B cell (primary cell): ENCODE results near the gene PROC. TPM values are rescaled to one million over a fixed set of nuclear protein-coding genes. Genes with fewer than 3 reads are reported as not detected.

Experiments
- ATAC-seq: fragments of 200-7000 bp; cut with Tn5 transposase; one replicate; pipeline ENCODE4 v1.10.0; 2021; ENCODE audit warnings: low read depth, mild to moderate bottlenecking, moderate number of reproducible peaks, moderate library complexity
- CTCF ChIA-PET: fragments of 350-600 bp; sonication (Branson Sonifier 250); formaldehyde crosslinking; loops from one replicate; lab custom pipeline; 2021; ENCODE audit warnings: antibody characterized with exemption, inconsistent platforms; lab: Charles Lee
- POLR2A ChIA-PET: fragments of 350-600 bp; sonication (Branson Sonifier 250); formaldehyde crosslinking; loops from one replicate; lab custom pipeline; 2021; ENCODE audit warnings: antibody characterized with exemption; lab: Charles Lee
- DNase-seq: peaks from one replicate; pipeline ENCODE4 v3.0.0; 2013
- H2AFZ ChIP-seq: 2 replicates; pipeline ENCODE4 v1.6.1; 2012; ENCODE audit warnings: mild to moderate bottlenecking, low read depth, low read length; ENCODE audit not compliant: insufficient read depth, poor library complexity, severe bottlenecking
- H3K27ac ChIP-seq, 2 donors: 1 replicate in 1 of 2; 2 replicates in 1 of 2; pipeline ENCODE4 v1.5.1; 2012 to 2013; ENCODE audit warnings: low read length in 2 of 2, mild to moderate bottlenecking in 2 of 2, moderate library complexity in 1 of 2
- H3K27me3 ChIP-seq, 4 experiments: fragments of 200-600 bp in 1 of 4; sonication (generic) in 1 of 4; replicated peaks in 1 of 4; 1 replicate in 2 of 4; 2 replicates in 2 of 4; pipeline versions ENCODE4 v1.6.1 to v1.7.0; 2013 to 2016; ENCODE audit warnings: low read length in 3 of 4, mild to moderate bottlenecking in 2 of 4, mixed read lengths in 1 of 4, moderate library complexity in 1 of 4; ENCODE audit not compliant: insufficient read depth in 4 of 4, control insufficient read depth in 3 of 4; ENCODE audit errors: control extremely low read depth in 1 of 4
- H3K36me3 ChIP-seq, 2 experiments: replicated peaks in 1 of 2; 1 replicate in 1 of 2; 2 replicates in 1 of 2; pipeline versions ENCODE4 v1.6.1 to v1.7.1; 2013; ENCODE audit warnings: low read length in 1 of 2; ENCODE audit not compliant: insufficient read depth in 2 of 2, control insufficient read depth in 1 of 2; ENCODE audit errors: control extremely low read depth in 1 of 2, extremely low read depth in 1 of 2
- H3K4me1 ChIP-seq, 2 donors: fragments of 200-600 bp in 1 of 2; sonication (generic) in 1 of 2; 1 replicate in 1 of 2; 2 replicates in 1 of 2; pipeline versions ENCODE4 v1.5.1 to v1.6.1; 2013 to 2017; ENCODE audit warnings: low read length in 2 of 2; ENCODE audit not compliant: control insufficient read depth in 2 of 2, insufficient read depth in 2 of 2
- H3K4me2 ChIP-seq: replicated peaks from 2 replicates; pipeline ENCODE3; 2012; ENCODE audit warnings: mild to moderate bottlenecking, low read depth, low read length; ENCODE audit not compliant: poor library complexity, severe bottlenecking
- H3K4me3 ChIP-seq, 5 experiments: fragments of 200-600 bp in 1 of 5; sonication (generic) in 1 of 5; 1 replicate in 3 of 5; 2 replicates in 2 of 5; pipeline versions ENCODE4 v1.5.1 to v1.7.0; 2011 to 2016; ENCODE audit warnings: low read length in 4 of 5, mild to moderate bottlenecking in 4 of 5, low read depth in 2 of 5, control low read depth in 1 of 5, moderate library complexity in 1 of 5; ENCODE audit not compliant: insufficient read depth in 1 of 5; ENCODE audit errors: control extremely low read depth in 1 of 5, extremely low read depth in 1 of 5
- H3K79me2 ChIP-seq: fragments of 200-600 bp; sonication (generic); one replicate; pipeline ENCODE4 v1.6.0; 2016; ENCODE audit warnings: low read length; ENCODE audit not compliant: control insufficient read depth, insufficient read depth
- H3K9ac ChIP-seq: fragments of 200-600 bp; sonication (generic); 2 replicates; pipeline ENCODE4 v1.6.1; 2017; ENCODE audit warnings: mild to moderate bottlenecking, low read length, moderate library complexity
- H3K9me3 ChIP-seq, 3 donors: one replicate each; pipeline versions ENCODE4 v1.6.1 to v1.7.1; 2013; ENCODE audit warnings: low read length in 2 of 3; ENCODE audit not compliant: control insufficient read depth in 2 of 3, insufficient read depth in 1 of 3; ENCODE audit errors: control extremely low read depth in 1 of 3
- H4K20me1 ChIP-seq: 2 replicates; pipeline ENCODE4 v1.6.0; 2012; ENCODE audit warnings: mild to moderate bottlenecking, low read length; ENCODE audit not compliant: insufficient read depth, control insufficient read depth, poor library complexity, severe bottlenecking
- H3K27ac Mint-ChIP-seq: one replicate; pipeline ENCODE4 v1.8.0; 2021; ENCODE audit warnings: mixed read lengths
- H3K27me3 Mint-ChIP-seq: one replicate; pipeline ENCODE4 v1.8.0; 2021; ENCODE audit warnings: mixed read lengths
- H3K4me1 Mint-ChIP-seq: one replicate; pipeline ENCODE4 v1.8.0; 2021; ENCODE audit warnings: mixed read lengths
- H3K4me3 Mint-ChIP-seq: one replicate; pipeline ENCODE4 v1.8.0; 2021; ENCODE audit warnings: mixed read lengths
- H3K9me3 Mint-ChIP-seq: one replicate; pipeline ENCODE4 v1.8.0; 2022; ENCODE audit warnings: mixed read lengths; ENCODE audit not compliant: insufficient read depth
- EZH2 ChIP-seq: IDR thresholded peaks from 2 replicates; pipeline ENCODE4 v1.6.1; 2012; ENCODE audit warnings: borderline replicate concordance, low read depth, mild to moderate bottlenecking, moderate library complexity, low read length; ENCODE audit not compliant: insufficient read depth, poor library complexity, severe bottlenecking
- WGBS: methylation state at CpG from one replicate; pipeline ENCODE4 v1.1.5; 2013; ENCODE audit warnings: missing lambda C conversion rate; ENCODE audit not compliant: insufficient coverage; 5-methylcytosine and 5-hydroxymethylcytosine counted together
- intact Hi-C: fragments of 100-400 bp; cut with micrococcal nuclease; formaldehyde crosslinking; loops from one replicate; pipeline ENCODE4 v1.10.0; 2022
- polyA plus RNA-seq: library from polyadenylated mRNA; depleted of rRNA; stranded (reverse); fragments of >200 nt; gene quantifications from 2 replicates; pipeline ENCODE4 v1.2.3, GENCODE V29; 2012
- total RNA-seq, 2 donors: library from RNA; stranded (reverse); fragments of 120-200 nt in 1 of 2; gene quantifications; 1 replicate in 1 of 2; 2 replicates in 1 of 2; pipeline versions ENCODE4 v1.2.3 to v1.2.4, GENCODE V29; 2013 to 2022
- TF ChIP-seq, protein P1 (sequence below): fragments of 200-600 bp; IDR thresholded peaks from one replicate; pipeline ENCODE4 v1.8.0; 2022; ENCODE audit warnings: antibody characterized with exemption, mild to moderate bottlenecking

Gene PROC
- total and polyA plus RNA-seq, 2 donors (not counting 1 experiment from before 2014, with no cell fraction given), result 0.40 TPM; not detected in 1

DNA sequence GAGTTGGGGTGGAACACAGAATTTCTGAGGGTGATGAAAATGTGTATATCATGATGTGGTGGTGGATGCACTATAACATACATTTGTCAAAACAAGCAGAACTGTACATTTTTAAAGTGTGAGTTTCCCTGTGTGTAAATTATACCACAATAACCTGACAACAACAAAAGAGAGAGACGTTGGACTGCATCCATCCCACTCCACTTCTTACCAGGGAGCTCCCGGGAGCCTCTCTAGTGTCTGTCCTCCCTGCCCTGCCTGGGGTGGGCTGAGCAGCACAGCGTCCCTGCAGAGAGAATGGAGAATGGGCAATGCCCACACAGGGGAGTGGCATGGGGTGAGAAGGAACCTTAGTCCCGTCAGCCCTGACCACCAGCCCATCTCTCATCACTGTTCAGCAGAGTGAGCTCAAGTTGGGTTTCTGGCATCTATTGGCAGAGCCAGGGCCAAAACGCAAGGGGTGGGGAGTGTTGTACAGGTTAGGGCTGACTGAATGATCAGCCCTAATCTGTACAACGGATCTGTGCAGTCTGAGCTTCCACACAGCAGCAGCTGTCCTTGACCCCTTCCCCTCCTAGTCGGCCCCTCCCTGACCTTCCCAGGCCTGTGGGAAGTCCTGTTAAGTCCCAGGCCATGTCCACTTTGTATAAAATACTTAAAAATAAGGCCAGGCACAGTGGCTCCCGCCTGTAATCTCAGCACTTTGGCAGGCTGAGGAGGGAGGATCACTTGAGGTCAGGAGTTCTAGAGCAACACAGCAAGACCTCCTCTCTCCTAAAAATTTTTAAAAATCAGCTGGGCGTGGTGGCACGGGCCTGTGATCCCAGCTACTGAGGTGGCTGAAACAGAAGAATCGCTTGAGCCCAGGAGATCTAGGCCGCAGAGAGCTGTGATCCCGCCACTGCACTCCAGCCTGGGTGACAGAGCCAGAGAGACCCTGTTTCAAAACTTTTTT, 3.3 kb upstream of the PROC start:
- peaks cover 0 to 1% (median 0%) of the 10 kb centered on the region in 3 donors for H3K9me3 ChIP-seq
- H3K79me2 ChIP-seq, result no peaks in the 10 kb centered on the region
- H3K36me3 ChIP-seq, result no peaks in the 10 kb centered on the region
- H3K27me3 Mint-ChIP-seq, result no peaks in the 10 kb centered on the region
- no peaks in the 10 kb centered on the region for H3K27me3 ChIP-seq
- H3K9me3 Mint-ChIP-seq, result no peaks in the 10 kb centered on the region
- no peak overlapping the region for H2AFZ ChIP-seq
- no peak overlapping the region for H3K27ac ChIP-seq
- peak overlapping the region; percentile 42 for H3K4me3 Mint-ChIP-seq
- POLR2A ChIA-PET, result no interaction called here
- CTCF ChIA-PET, result interaction anchor here (0.6 to 3.6 kb wide), 20 partner anchors 9 to 102 kb away, joined by 3 to 22 read pairs (median 4); partner anchors contain the start of gene MAP3K2
- no peak overlapping the region for H3K9ac ChIP-seq
- 100% methylated on average over 1 of the region's 13 CpGs for WGBS
- peak overlapping the region; percentile 98 for H3K4me2 ChIP-seq
- intact Hi-C loops, result loop anchor here (5.0 kb wide), 1 partner anchor 112 kb away; the partner anchor contains the start of gene IWS1
- H3K4me1 Mint-ChIP-seq, result peaks cover 56% of the 10 kb centered on the region
- ATAC-seq, result no peak
- no peak overlapping the region for H3K4me3 ChIP-seq
- DNase-seq, result peak; percentile 15
- H3K4me1 ChIP-seq, result peaks cover 33 to 42% of the 10 kb centered on the region in 2 donors
- no peaks in the 10 kb centered on the region for H4K20me1 ChIP-seq
- peak overlapping the region; percentile 11 for H3K27ac Mint-ChIP-seq
- TF ChIP-seq EZH2, result no peak
- TF ChIP-seq, protein P1, sequence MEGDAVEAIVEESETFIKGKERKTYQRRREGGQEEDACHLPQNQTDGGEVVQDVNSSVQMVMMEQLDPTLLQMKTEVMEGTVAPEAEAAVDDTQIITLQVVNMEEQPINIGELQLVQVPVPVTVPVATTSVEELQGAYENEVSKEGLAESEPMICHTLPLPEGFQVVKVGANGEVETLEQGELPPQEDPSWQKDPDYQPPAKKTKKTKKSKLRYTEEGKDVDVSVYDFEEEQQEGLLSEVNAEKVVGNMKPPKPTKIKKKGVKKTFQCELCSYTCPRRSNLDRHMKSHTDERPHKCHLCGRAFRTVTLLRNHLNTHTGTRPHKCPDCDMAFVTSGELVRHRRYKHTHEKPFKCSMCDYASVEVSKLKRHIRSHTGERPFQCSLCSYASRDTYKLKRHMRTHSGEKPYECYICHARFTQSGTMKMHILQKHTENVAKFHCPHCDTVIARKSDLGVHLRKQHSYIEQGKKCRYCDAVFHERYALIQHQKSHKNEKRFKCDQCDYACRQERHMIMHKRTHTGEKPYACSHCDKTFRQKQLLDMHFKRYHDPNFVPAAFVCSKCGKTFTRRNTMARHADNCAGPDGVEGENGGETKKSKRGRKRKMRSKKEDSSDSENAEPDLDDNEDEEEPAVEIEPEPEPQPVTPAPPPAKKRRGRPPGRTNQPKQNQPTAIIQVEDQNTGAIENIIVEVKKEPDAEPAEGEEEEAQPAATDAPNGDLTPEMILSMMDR, result no peak
